SK-N-SH treated with all-trans-retinoic acid at 6 μM for 48 hours (cell line): ENCODE measurements around the gene ITLN1.
"Not testable (repeated sequence)": the region's sequence is repeated elsewhere in the genome, so short reads cannot be mapped to it uniquely, and the experiment has no call there.

ENCODE experiments used
- ATAC-seq: fragments of 200-7000 bp; cut with Tn5 transposase; 3 replicates; pipeline ENCODE4 v1.9.1; 2020; ENCODE audit warnings: mild to moderate bottlenecking, moderate library complexity
- ARNTL ChIP-seq: fragments of 450-650 bp; formaldehyde crosslinking; IDR thresholded peaks from 2 replicates; pipeline ENCODE4 v1.5.0; 2020; ENCODE audit warnings: low read depth, mild to moderate bottlenecking, moderate library complexity, borderline replicate concordance
- BACH2 ChIP-seq: fragments of 250-450 bp; sonication (Bioruptor Pico); IDR thresholded peaks from 2 replicates; pipeline ENCODE4 v1.9.0; 2021; ENCODE audit warnings: mild to moderate bottlenecking, borderline replicate concordance
- CREB5 ChIP-seq: fragments of 250-450 bp; sonication (Bioruptor Pico); IDR thresholded peaks from 2 replicates; pipeline ENCODE4 v1.5.1; 2020; ENCODE audit warnings: low read depth, mild to moderate bottlenecking, moderate library complexity
- CSDC2 ChIP-seq: fragments of 250-450 bp; sonication (Bioruptor Pico); IDR thresholded peaks from 2 replicates; pipeline ENCODE4 v1.5.0; 2020; ENCODE audit warnings: mild to moderate bottlenecking, moderate library complexity
- CSRNP3 ChIP-seq: fragments of 250-450 bp; sonication (Bioruptor Pico); IDR thresholded peaks from 2 replicates; pipeline ENCODE4 v1.5.1; 2021; ENCODE audit warnings: mild to moderate bottlenecking, moderate library complexity
- ESRRG ChIP-seq: fragments of 250-450 bp; sonication (Bioruptor Pico); IDR thresholded peaks from 2 replicates; pipeline ENCODE4 v1.6.1; 2021; ENCODE audit warnings: mild to moderate bottlenecking
- GLIS3 ChIP-seq: fragments of 250-450 bp; sonication (Bioruptor Pico); IDR thresholded peaks from 2 replicates; pipeline ENCODE4 v1.5.0; 2020; ENCODE audit warnings: mild to moderate bottlenecking, moderate library complexity
- ISL1 ChIP-seq: fragments of 250-450 bp; sonication (Bioruptor Pico); IDR thresholded peaks from 2 replicates; pipeline ENCODE4 v2.1.2; 2022; ENCODE audit warnings: mild to moderate bottlenecking, moderate library complexity
- OSR1 ChIP-seq: fragments of 250-450 bp; sonication (Bioruptor Pico); IDR thresholded peaks from 2 replicates; pipeline ENCODE4 v1.8.0; 2022; ENCODE audit warnings: moderate library complexity, mild to moderate bottlenecking, inconsistent platforms
- PATZ1 ChIP-seq: fragments of 250-450 bp; sonication (Bioruptor Pico); IDR thresholded peaks from 2 replicates; pipeline ENCODE4 v1.8.0; 2020; ENCODE audit warnings: mild to moderate bottlenecking, moderate library complexity, borderline replicate concordance
- PPARA ChIP-seq: fragments of 250-450 bp; sonication (Bioruptor Pico); IDR thresholded peaks from 2 replicates; pipeline ENCODE4 v1.5.0; 2020; ENCODE audit warnings: mild to moderate bottlenecking, borderline replicate concordance
- RARB ChIP-seq: fragments of 250-450 bp; sonication (Bioruptor Pico); IDR thresholded peaks from 2 replicates; pipeline ENCODE4 v1.8.0; 2021; ENCODE audit warnings: mild to moderate bottlenecking, moderate library complexity
- SNAI2 ChIP-seq: fragments of 250-450 bp; sonication (Bioruptor Pico); IDR thresholded peaks from 2 replicates; pipeline ENCODE4 v1.5.0; 2020; ENCODE audit warnings: mild to moderate bottlenecking, moderate library complexity
- TCF4 ChIP-seq: fragments of 250-450 bp; sonication (Bioruptor Pico); IDR thresholded peaks from 2 replicates; pipeline ENCODE4 v1.8.0; 2021; ENCODE audit warnings: mild to moderate bottlenecking, moderate library complexity, borderline replicate concordance
- TOX ChIP-seq: fragments of 250-450 bp; sonication (Bioruptor Pico); IDR thresholded peaks from 2 replicates; pipeline ENCODE4 v1.8.0; 2021; ENCODE audit warnings: mild to moderate bottlenecking, moderate library complexity, borderline replicate concordance
- TSHZ2 ChIP-seq: fragments of 250-450 bp; sonication (Bioruptor Pico); IDR thresholded peaks from 2 replicates; pipeline ENCODE4 v1.5.0; 2020; ENCODE audit warnings: mild to moderate bottlenecking, moderate library complexity
- ZC3H10 ChIP-seq: fragments of 250-450 bp; sonication (Bioruptor Pico); IDR thresholded peaks from 2 replicates; pipeline ENCODE4 v1.5.1; 2021; ENCODE audit warnings: mild to moderate bottlenecking, moderate library complexity
- ZFP3 ChIP-seq: fragments of 250-450 bp; sonication (Bioruptor Pico); IDR thresholded peaks from 2 replicates; pipeline ENCODE4 v1.5.0; 2020; ENCODE audit warnings: mild to moderate bottlenecking, moderate library complexity
- ZFP30 ChIP-seq: fragments of 450-650 bp; formaldehyde crosslinking; IDR thresholded peaks from 2 replicates; pipeline ENCODE4 v1.5.0; 2022; ENCODE audit warnings: mild to moderate bottlenecking, moderate library complexity
- ZNF565 ChIP-seq: fragments of 450-650 bp; formaldehyde crosslinking; conservative IDR thresholded peaks from 2 replicates; pipeline ENCODE4 v1.5.0; 2020; ENCODE audit warnings: low read depth, mild to moderate bottlenecking, moderate library complexity
- ZNF70 ChIP-seq: fragments of 450-650 bp; formaldehyde crosslinking; IDR thresholded peaks from 2 replicates; pipeline ENCODE4 v1.5.0; 2020; ENCODE audit warnings: mild to moderate bottlenecking, moderate library complexity
- ZNF8 ChIP-seq: fragments of 450-650 bp; formaldehyde crosslinking; IDR thresholded peaks from 2 replicates; pipeline ENCODE4 v1.5.0; 2020; ENCODE audit warnings: mild to moderate bottlenecking, moderate library complexity

Gene ITLN1

GRCh38 chr1:160884579-160884978, 401 bp downstream of the ITLN1 start:
- peak; percentile 84 for ATAC-seq
- no peak for TF ChIP-seq PATZ1 (CRISPR knock-in tag)

GRCh38 chr1:160883581-160884513, 1.1 kb downstream of the ITLN1 start:
- TF ChIP-seq PATZ1 (CRISPR knock-in tag) (no peak), TSHZ2 (no peak), ZFP3 (no peak), ZFP30 (CRISPR knock-in tag) (no peak), GLIS3 (CRISPR knock-in tag) (no peak), BACH2 (CRISPR knock-in tag) (no peak), PPARA (CRISPR knock-in tag) (no peak), ARNTL (CRISPR knock-in tag) (no peak), SNAI2 (CRISPR knock-in tag) (no peak), ZNF70 (CRISPR knock-in tag) (no peak), ZNF8 (no peak), ZNF565 (CRISPR knock-in tag) (no peak)
- TF ChIP-seq, all 23 proteins: peak for 0
- ATAC-seq: no peak

GRCh38 chr1:160882582-160882981, 2.4 kb downstream of the ITLN1 start:
- no peak for ATAC-seq
- TF ChIP-seq ISL1 (CRISPR knock-in tag) (no peak), ZFP3 (no peak), GLIS3 (CRISPR knock-in tag) (no peak), CREB5 (CRISPR knock-in tag) (no peak), ESRRG (CRISPR knock-in tag) (no peak), TCF4 (CRISPR knock-in tag) (no peak), OSR1 (CRISPR knock-in tag) (no peak), ZC3H10 (no peak), ZNF565 (CRISPR knock-in tag) (no peak), ZFP30 (CRISPR knock-in tag) (no peak), SNAI2 (CRISPR knock-in tag) (no peak), CSRNP3 (no peak), TOX (CRISPR knock-in tag) (no peak), CSDC2 (CRISPR knock-in tag) (no peak), RARB (CRISPR knock-in tag) (no peak), BACH2 (CRISPR knock-in tag) (no peak), PPARA (CRISPR knock-in tag) (no peak), ARNTL (CRISPR knock-in tag) (no peak)
- TF ChIP-seq, all 23 proteins: peak for 0

- ATAC-seq: not testable (repeated sequence)
These were observed 3.7 kb downstream of the ITLN1 start for GRCh38 chr1:160881264-160881663.
